PC-3 (cell line): Measurements from ENCODE around the gene OVOL2. TPM values are rescaled to one million over a fixed set of nuclear protein-coding genes. Genes with fewer than 3 reads are reported as not detected.
A peak's percentile ranks its signal among the peaks of the same experiment; 100 is the strongest.

Source experiments
- ATAC-seq: fragments of 200-7000 bp; cut with Tn5 transposase; 2 replicates; pipeline ENCODE4 v1.9.1; 2020; ENCODE audit warnings: mild to moderate bottlenecking, moderate library complexity
- Bru-seq: library from RNA; stranded (reverse); fragments of 400-500 nt; gene quantifications from one replicate; lab custom pipeline; 2021; lab: Mats Ljungman, UMichigan
- BruChase-seq, 2 experiments: library from RNA; stranded (reverse); fragments of 400-500 nt; gene quantifications; one replicate each; lab custom pipeline; 2021; lab: Mats Ljungman, UMichigan
- BruUV-seq: library from RNA; stranded (reverse); fragments of 400-500 nt; replicated peaks from 2 replicates; lab custom pipeline; 2021; lab: Mats Ljungman, UMichigan
- CTCF ChIA-PET: fragments of 300-600 bp; sonication (Branson Sonifier 250); formaldehyde crosslinking; loops from one replicate; lab custom pipeline; 2022; ENCODE audit warnings: antibody characterized with exemption; lab: Charles Lee
- POLR2A ChIA-PET: fragments of 300-600 bp; sonication (Branson Sonifier 250); formaldehyde crosslinking; loops from one replicate; lab custom pipeline; 2022; ENCODE audit warnings: antibody characterized with exemption; ENCODE audit not compliant: unreplicated experiment; lab: Charles Lee
- DNase-seq: peaks from one replicate; pipeline ENCODE4 v3.0.0-alpha.2; 2015
- H2AFZ ChIP-seq: fragments of 300-600 bp; sonication (generic); 2 replicates; pipeline ENCODE4 v1.6.0; 2016; ENCODE audit warnings: antibody characterized with exemption, low read length
- H3F3A ChIP-seq: fragments of 300-600 bp; sonication (generic); one replicate; pipeline ENCODE4 v1.6.0; 2017; ENCODE audit warnings: antibody characterized with exemption, low read length, control low read depth, mild to moderate bottlenecking; ENCODE audit not compliant: unreplicated experiment
- H3K27ac ChIP-seq: fragments of 300-600 bp; sonication (generic); 2 replicates; pipeline ENCODE4 v1.5.1; 2016; ENCODE audit warnings: mild to moderate bottlenecking, low read length
- H3K27me3 ChIP-seq: fragments of 300-600 bp; sonication (generic); 2 replicates; pipeline ENCODE4 v1.6.1; 2016; ENCODE audit warnings: low read length, mixed read lengths
- H3K36me3 ChIP-seq: fragments of 300-600 bp; sonication (generic); 2 replicates; pipeline ENCODE4 v1.6.1; 2016; ENCODE audit warnings: low read depth, mixed run types, low read length, mixed read lengths
- H3K4me1 ChIP-seq: fragments of 300-600 bp; sonication (generic); 2 replicates; pipeline ENCODE4 v1.5.1; 2016; ENCODE audit warnings: low read length; ENCODE audit not compliant: insufficient read depth
- H3K4me2 ChIP-seq: fragments of 300-600 bp; sonication (generic); 2 replicates; pipeline ENCODE4 v1.6.0; 2016; ENCODE audit warnings: low read length
- H3K4me3 ChIP-seq: fragments of 300-600 bp; sonication (generic); 2 replicates; pipeline ENCODE4 v1.5.1; 2016; ENCODE audit warnings: mild to moderate bottlenecking, low read length, mixed read lengths
- H3K79me2 ChIP-seq: fragments of 300-600 bp; sonication (generic); 2 replicates; pipeline ENCODE4 v1.6.1; 2017; ENCODE audit warnings: low read length, mixed read lengths
- H3K9ac ChIP-seq: fragments of 300-600 bp; sonication (generic); 2 replicates; pipeline ENCODE4 v1.6.0; 2016; ENCODE audit warnings: mild to moderate bottlenecking, low read length
- H3K9me2 ChIP-seq: fragments of 300-600 bp; sonication (generic); replicated peaks from 2 replicates; pipeline ENCODE4 v1.6.1; 2016; ENCODE audit warnings: mixed run types, low read length, mixed read lengths
- H3K9me3 ChIP-seq: fragments of 300-600 bp; sonication (generic); 2 replicates; pipeline ENCODE4 v1.6.1; 2016; ENCODE audit warnings: low read length, mixed read lengths
- H4K20me1 ChIP-seq: fragments of 300-600 bp; sonication (generic); 2 replicates; pipeline ENCODE4 v1.6.1; 2016; ENCODE audit warnings: low read length, mixed read lengths
- CTCF ChIP-seq: fragments of 300-600 bp; sonication (generic); conservative IDR thresholded peaks from 2 replicates; pipeline ENCODE4 v1.5.1; 2017; ENCODE audit warnings: antibody characterized with exemption, low read depth, mild to moderate bottlenecking, low read length
- EZH2 ChIP-seq: fragments of 300-600 bp; sonication (generic); IDR thresholded peaks from one replicate; pipeline ENCODE4 v1.6.1; 2017; ENCODE audit warnings: antibody characterized with exemption, mild to moderate bottlenecking, low read length; ENCODE audit not compliant: unreplicated experiment
- EZH2phosphoT487 ChIP-seq: fragments of 300-600 bp; sonication (generic); IDR thresholded peaks from 2 replicates; pipeline ENCODE4 v1.6.1; 2018; ENCODE audit warnings: mild to moderate bottlenecking, antibody characterized with exemption, low read length, borderline replicate concordance
- intact Hi-C: fragments of 100-400 bp; cut with micrococcal nuclease; formaldehyde crosslinking; loops from 2 replicates; pipeline ENCODE4 v1.9.0; 2023
- long read RNA-seq: library from polyadenylated mRNA; unstranded; transcript quantifications from one replicate; pipeline ENCODE4 v2.0.0, GENCODE V29; 2021; ENCODE audit not compliant: unreplicated experiment
- total RNA-seq: library from RNA; depleted of rRNA; stranded (reverse); fragments of >200 nt; gene quantifications from 2 replicates; pipeline ENCODE4 v1.2.3, GENCODE V29; 2014; rRNA removed

OVOL2 gene
- total RNA-seq (23.1 and 36.4 TPM in 2 replicates), Bru-seq, nascent RNA (percentile 66 among the genes with signal in this experiment), BruChase-seq, experiment 1, labeled RNA remaining after a 6-hour chase (percentile 57 among the genes with signal in this experiment), BruChase-seq, experiment 2, labeled RNA remaining after a 2-hour chase (percentile 57 among the genes with signal in this experiment)
- long read RNA-seq, transcript OVOL2-201 (4 exons, 1,555 nt): major isoform, 7 of 26 reads
- long read RNA-seq, partial matches to known transcripts: 6 of 26 reads
- long read RNA-seq, other reads (novel, unspliced or antisense): 13 of 26 reads

GRCh38 chr20:18057101-18057993, at the start of gene OVOL2:
Gene OVOL2 (minus strand): TSS chr20:18057916. CDS start chr20:18057634, 282 bp downstream.
- peak; percentile 95 for DNase-seq
- Histone ChIP-seq H3K4me2 (peak within 1 kb of the TSS; percentile 89), H3K9me3 (no peaks in the 10 kb centered on the region), H4K20me1 (no peaks in the 10 kb centered on the region), H3K9ac (peak within 1 kb of the TSS; percentile 51), H3K27ac (peak within 1 kb of the TSS; percentile 43), H3F3A (no peaks in the 10 kb centered on the region), H3K79me2 (peaks cover 25% of the 10 kb centered on the region), H3K4me1 (peaks cover 29% of the 10 kb centered on the region), H3K27me3 (0 out of 2 replicates have a peak, but pooled peaks cover 4% of the 10 kb centered on the region), H2AFZ (peak within 1 kb of the TSS; percentile 97), H3K4me3 (peak within 1 kb of the TSS; percentile 90), H3K9me2 (no peaks in the 10 kb centered on the region), H3K36me3 (no peaks in the 10 kb centered on the region)
- intact Hi-C loops: loop anchor here (2.0 to 5.0 kb wide), 2 partner anchors 91 to 195 kb away; no protein-coding TSS in a partner anchor
- BruUV-seq: no TSS peak
- TF ChIP-seq CTCF (no peak), EZH2 (no peak), EZH2phosphoT487 (no peak)
- peak; percentile 50 for ATAC-seq
- ChIA-PET POLR2A (interaction anchor here (0.6 kb wide), 1 partner anchor 116 kb away, joined by 7 read pairs; no protein-coding TSS in a partner anchor), CTCF (no interaction called here)

- no peak for TF ChIP-seq EZH2phosphoT487
- TF ChIP-seq CTCF: no peak
- no peak for TF ChIP-seq EZH2
- ATAC-seq (no peak), DNase-seq (no peak)
- Histone ChIP-seq H3K9me2 (no peaks in the 10 kb centered on the region), H3K4me3 (no peak overlapping the region), H4K20me1 (no peaks in the 10 kb centered on the region), H3K4me2 (no peak overlapping the region), H3F3A (no peaks in the 10 kb centered on the region), H3K27me3 (no peaks in the 10 kb centered on the region), H3K9me3 (no peaks in the 10 kb centered on the region), H3K36me3 (no peaks in the 10 kb centered on the region), H3K9ac (no peak overlapping the region), H3K79me2 (no peaks in the 10 kb centered on the region), H2AFZ (no peak overlapping the region), H3K27ac (no peak overlapping the region), H3K4me1 (no peaks in the 10 kb centered on the region)
- ChIA-PET CTCF (no interaction called here), POLR2A (interaction anchor here (0.6 kb wide), 1 partner anchor 362 kb away, joined by 7 read pairs; no protein-coding TSS in a partner anchor)
- BruUV-seq: no TSS peak
- intact Hi-C loops: no loop called here
These were observed 45.8 kb upstream of the OVOL2 start for GRCh38 chr20:18103497-18103896.
